ENCODE data around the gene MANF.
A peak's percentile ranks its signal among the peaks of the same experiment; 100 is the strongest.

MANF gene

GRCh38 chr3:51389423-51390183 is 4.5 kb downstream of the MANF start:
- no peaks in the 10 kb centered on the region for H4K20me1 ChIP-seq (ENCODE audit: insufficient read depth)
- H3K4me3 ChIP-seq (IDR thresholded peaks at IDR 0.05; ENCODE audit: insufficient read depth, low read depth, low read length) = no peak overlapping the region
- peaks cover 58% of the 10 kb centered on the region for H3K79me2 ChIP-seq (ENCODE audit: insufficient read depth, low read depth)
- H3K4me1 ChIP-seq (ENCODE audit: low read depth, poor library complexity, severe bottlenecking) = peaks cover 49% of the 10 kb centered on the region
- H3K9ac ChIP-seq = no peak overlapping the region
- no peak overlapping the region for H3K4me2 ChIP-seq
- no peaks in the 10 kb centered on the region for H3K36me3 ChIP-seq (ENCODE audit: insufficient read depth)
- peak; percentile 79 for TF ChIP-seq CTCF (conservative IDR thresholded peaks at IDR 0.05; ENCODE audit: low read depth, low read length)
- H3K27ac ChIP-seq = no peak overlapping the region
- no peaks in the 10 kb centered on the region for H3K27me3 ChIP-seq (ENCODE audit: insufficient read depth, low read depth)
- H2AFZ ChIP-seq (ENCODE audit: low read depth) = no peak overlapping the region

DNA sequence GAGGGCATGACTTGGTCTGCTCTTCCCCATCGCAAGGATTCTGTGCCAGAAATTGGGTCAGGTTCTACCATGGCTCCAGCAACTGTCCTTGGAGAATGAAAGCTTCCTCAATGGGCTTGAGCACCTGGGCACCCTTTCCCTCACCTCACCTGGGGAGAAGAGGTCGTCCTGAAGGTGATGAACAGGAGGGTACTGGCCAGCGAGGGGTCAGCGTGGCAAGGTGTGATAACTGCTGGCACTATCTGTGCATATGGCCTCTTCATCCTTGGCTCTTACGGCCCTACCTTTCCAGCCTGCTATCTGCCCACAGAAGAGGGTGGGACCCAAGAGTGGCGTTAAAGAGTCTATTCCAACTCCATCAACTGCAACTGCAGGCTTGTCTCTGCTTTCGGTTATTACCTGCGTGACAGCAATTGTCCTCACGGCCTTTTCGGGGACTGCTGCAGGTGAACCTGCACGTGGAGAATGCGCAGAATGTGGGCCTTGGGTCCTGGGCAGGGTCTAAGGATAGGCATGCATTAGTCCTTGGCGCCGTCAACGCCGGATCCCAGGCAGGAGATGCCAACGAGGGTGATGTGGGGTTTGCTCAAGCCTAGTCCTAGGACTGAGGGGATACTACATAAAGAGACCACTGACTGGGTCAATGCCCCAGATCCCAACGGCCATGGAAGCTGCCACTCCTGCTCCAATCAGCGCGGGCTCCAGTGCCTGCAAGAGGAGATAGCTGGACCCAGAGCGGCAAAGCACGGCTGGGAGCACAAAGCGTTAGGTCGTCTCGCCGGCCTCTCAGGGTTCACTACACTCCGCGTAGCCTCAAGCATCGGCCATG is 5.4 kb downstream of the MANF start:
- H3K36me3 ChIP-seq (ENCODE audit: insufficient read depth) = no peaks in the 10 kb centered on the region
- H3K79me2 ChIP-seq (ENCODE audit: insufficient read depth, low read depth) = peaks cover 62% of the 10 kb centered on the region
- H3K4me3 ChIP-seq (IDR thresholded peaks at IDR 0.05; ENCODE audit: insufficient read depth, low read depth, low read length) = no peak overlapping the region
- peak overlapping the region; percentile 42; the same call in 1 of the 2 replicates for H3K4me2 ChIP-seq
- H3K27ac ChIP-seq = no peak overlapping the region
- H3K4me1 ChIP-seq (ENCODE audit: low read depth, poor library complexity, severe bottlenecking) = peaks cover 49% of the 10 kb centered on the region
- no peak overlapping the region for H2AFZ ChIP-seq (ENCODE audit: low read depth)
- no peak overlapping the region for H3K9ac ChIP-seq
- no peaks in the 10 kb centered on the region for H4K20me1 ChIP-seq (ENCODE audit: insufficient read depth)
- peak; percentile 43 for TF ChIP-seq CTCF (conservative IDR thresholded peaks at IDR 0.05; ENCODE audit: low read depth, low read length)
- no peaks in the 10 kb centered on the region for H3K27me3 ChIP-seq (ENCODE audit: insufficient read depth, low read depth)

GRCh38 chr3:51391075-51391565 is 6.0 kb downstream of the MANF start, which contains the start of gene RBM15B:
Gene RBM15B, plus strand, starts transcription at chr3:51391285. Its CDS starts 115 bp downstream, at chr3:51391400.
- Histone ChIP-seq H3K4me2 (peak within 1 kb of the TSS; percentile 54), H3K9ac (peak within 1 kb of the TSS; percentile 80), H3K4me3 (IDR thresholded peaks at IDR 0.05; ENCODE audit: insufficient read depth, low read depth, low read length) (no peak within 1 kb of the TSS), H3K27me3 (ENCODE audit: insufficient read depth, low read depth) (no peaks in the 10 kb centered on the region), H4K20me1 (ENCODE audit: insufficient read depth) (no peaks in the 10 kb centered on the region), H2AFZ (ENCODE audit: low read depth) (no peak within 1 kb of the TSS), H3K27ac (peak within 1 kb of the TSS; percentile 75), H3K36me3 (ENCODE audit: insufficient read depth) (no peaks in the 10 kb centered on the region), H3K79me2 (ENCODE audit: insufficient read depth, low read depth) (peaks cover 55% of the 10 kb centered on the region), H3K4me1 (ENCODE audit: low read depth, poor library complexity, severe bottlenecking) (peaks cover 49% of the 10 kb centered on the region)
- no peak for TF ChIP-seq CTCF (conservative IDR thresholded peaks at IDR 0.05; ENCODE audit: low read depth, low read length)

DNA sequence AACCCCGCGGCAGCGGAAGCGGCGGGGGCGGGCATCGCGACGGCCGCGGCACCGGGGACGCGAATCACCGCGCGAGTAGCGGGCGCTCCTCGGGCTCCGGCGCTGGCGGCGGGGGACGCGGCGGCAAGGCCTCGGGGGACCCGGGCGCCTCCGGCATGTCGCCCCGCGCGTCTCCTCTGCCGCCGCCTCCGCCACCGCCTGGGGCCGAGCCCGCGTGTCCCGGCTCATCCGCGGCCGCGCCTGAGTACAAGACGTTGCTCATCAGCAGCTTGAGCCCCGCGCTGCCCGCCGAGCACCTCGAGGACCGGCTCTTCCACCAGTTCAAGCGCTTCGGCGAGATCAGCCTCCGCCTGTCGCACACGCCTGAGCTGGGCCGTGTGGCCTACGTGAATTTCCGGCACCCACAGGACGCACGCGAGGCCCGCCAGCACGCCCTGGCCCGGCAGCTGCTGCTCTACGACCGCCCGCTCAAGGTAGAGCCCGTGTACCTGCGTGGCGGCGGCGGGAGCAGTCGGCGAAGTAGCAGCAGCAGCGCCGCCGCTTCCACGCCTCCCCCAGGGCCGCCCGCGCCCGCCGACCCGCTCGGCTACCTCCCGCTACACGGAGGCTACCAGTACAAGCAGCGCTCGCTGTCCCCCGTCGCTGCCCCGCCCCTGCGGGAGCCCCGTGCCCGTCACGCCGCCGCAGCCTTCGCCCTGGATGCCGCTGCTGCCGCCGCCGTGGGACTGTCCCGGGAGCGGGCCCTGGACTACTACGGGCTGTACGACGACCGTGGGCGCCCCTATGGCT is 6.7 kb downstream of the MANF start:
- peak overlapping the region; percentile 80 for H3K9ac ChIP-seq
- peaks cover 49% of the 10 kb centered on the region for H3K79me2 ChIP-seq (ENCODE audit: insufficient read depth, low read depth)
- H3K4me1 ChIP-seq (ENCODE audit: low read depth, poor library complexity, severe bottlenecking) = peaks cover 45% of the 10 kb centered on the region
- H3K4me3 ChIP-seq (IDR thresholded peaks at IDR 0.05; ENCODE audit: insufficient read depth, low read depth, low read length) = no peak overlapping the region
- no peaks in the 10 kb centered on the region for H3K27me3 ChIP-seq (ENCODE audit: insufficient read depth, low read depth)
- H3K27ac ChIP-seq = peak overlapping the region; percentile 75
- H2AFZ ChIP-seq (ENCODE audit: low read depth) = no peak overlapping the region
- H3K4me2 ChIP-seq = peak overlapping the region; percentile 54
- no peak for TF ChIP-seq CTCF (conservative IDR thresholded peaks at IDR 0.05; ENCODE audit: low read depth, low read length)
- no peaks in the 10 kb centered on the region for H4K20me1 ChIP-seq (ENCODE audit: insufficient read depth)
- no peaks in the 10 kb centered on the region for H3K36me3 ChIP-seq (ENCODE audit: insufficient read depth)
